Right lobe of liver (tissue), 4 donors: Measurements from ENCODE around the gene FGD2.

Experiments used
- POLR2A ChIP-seq: fragments of 450-650 bp; IDR thresholded peaks from one replicate; pipeline ENCODE4 v1.6.1; 2017; ENCODE audit warnings: antibody characterized with exemption, mild to moderate bottlenecking
- TF ChIP-seq, protein P1 (sequence below), 4 donors: fragments of 200-600 bp in 3 of 4; fragments of 450-650 bp in 1 of 4; IDR thresholded peaks; one replicate each; pipeline versions ENCODE4 v1.5.1 to v1.8.0; 2016 to 2022; ENCODE audit warnings: antibody characterized with exemption in 4 of 4, mild to moderate bottlenecking in 2 of 4
- donor health status: DM: no; HTN: no; CAD: no.
- donor health status: DM: no; HTN: no; CAD: no.
- donor health status: DM: no; HTN: yes; CAD: no.

DNA sequence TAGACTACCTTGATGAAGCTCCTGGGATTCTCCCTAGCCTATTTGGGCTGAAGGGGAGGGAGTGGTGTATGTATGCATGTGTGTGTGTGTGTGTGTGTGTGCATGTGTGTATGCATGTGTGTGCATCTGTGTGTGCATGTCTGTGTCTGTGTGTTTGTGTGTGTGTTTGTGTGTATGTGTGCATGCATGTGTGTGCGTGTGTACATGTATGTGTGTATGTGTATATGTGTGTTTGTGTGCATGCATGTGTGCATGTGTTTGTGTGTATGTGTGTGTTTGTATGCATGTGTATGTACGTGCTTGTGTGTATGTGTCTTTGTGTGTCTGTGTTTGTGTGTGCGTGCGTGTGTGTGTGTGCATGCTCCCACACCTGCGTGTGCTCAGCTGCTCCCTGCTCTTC is 15.4 kb downstream of the FGD2 start:
- TF ChIP-seq, protein P1, sequence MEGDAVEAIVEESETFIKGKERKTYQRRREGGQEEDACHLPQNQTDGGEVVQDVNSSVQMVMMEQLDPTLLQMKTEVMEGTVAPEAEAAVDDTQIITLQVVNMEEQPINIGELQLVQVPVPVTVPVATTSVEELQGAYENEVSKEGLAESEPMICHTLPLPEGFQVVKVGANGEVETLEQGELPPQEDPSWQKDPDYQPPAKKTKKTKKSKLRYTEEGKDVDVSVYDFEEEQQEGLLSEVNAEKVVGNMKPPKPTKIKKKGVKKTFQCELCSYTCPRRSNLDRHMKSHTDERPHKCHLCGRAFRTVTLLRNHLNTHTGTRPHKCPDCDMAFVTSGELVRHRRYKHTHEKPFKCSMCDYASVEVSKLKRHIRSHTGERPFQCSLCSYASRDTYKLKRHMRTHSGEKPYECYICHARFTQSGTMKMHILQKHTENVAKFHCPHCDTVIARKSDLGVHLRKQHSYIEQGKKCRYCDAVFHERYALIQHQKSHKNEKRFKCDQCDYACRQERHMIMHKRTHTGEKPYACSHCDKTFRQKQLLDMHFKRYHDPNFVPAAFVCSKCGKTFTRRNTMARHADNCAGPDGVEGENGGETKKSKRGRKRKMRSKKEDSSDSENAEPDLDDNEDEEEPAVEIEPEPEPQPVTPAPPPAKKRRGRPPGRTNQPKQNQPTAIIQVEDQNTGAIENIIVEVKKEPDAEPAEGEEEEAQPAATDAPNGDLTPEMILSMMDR (IDR thresholded peaks at IDR 0.05) = no peak
- no peak for TF ChIP-seq POLR2A
